OCI-LY1 (cell line): ENCODE data around the gene IRF5.

Source experiments
- H2AFZ ChIP-seq: fragments of 200-600 bp; sonication (generic), shearing (Covaris generic); 2 replicates; pipeline ENCODE4 v1.6.0; 2014; ENCODE audit warnings: antibody characterized with exemption, mild to moderate bottlenecking, low read length
- H3F3A ChIP-seq: fragments of 200-600 bp; sonication (generic), shearing (Covaris generic); 2 replicates; pipeline ENCODE4 v1.6.0; 2014; ENCODE audit warnings: mild to moderate bottlenecking, antibody characterized with exemption, low read length, moderate library complexity; ENCODE audit not compliant: insufficient read depth
- H3K27ac ChIP-seq: fragments of 200-600 bp; sonication (generic); 2 replicates; pipeline ENCODE4 v1.5.1; 2014; ENCODE audit warnings: low read length, mixed run types, mild to moderate bottlenecking, low read depth; ENCODE audit not compliant: poor library complexity, severe bottlenecking
- H3K27me3 ChIP-seq: fragments of 200-600 bp; sonication (generic); 2 replicates; pipeline ENCODE4 v1.6.0; 2014; ENCODE audit warnings: antibody characterized with exemption, mild to moderate bottlenecking, low read length, moderate library complexity; ENCODE audit not compliant: insufficient read depth
- H3K36me3 ChIP-seq: fragments of 200-600 bp; sonication (generic); 2 replicates; pipeline ENCODE4 v1.6.1; 2014; ENCODE audit warnings: mild to moderate bottlenecking, antibody characterized with exemption, low read length, moderate library complexity, mixed read lengths; ENCODE audit not compliant: insufficient read depth
- H3K4me1 ChIP-seq: fragments of 200-600 bp; sonication (generic); 2 replicates; pipeline ENCODE4 v1.5.1; 2014; ENCODE audit warnings: mild to moderate bottlenecking, low read length, moderate library complexity; ENCODE audit not compliant: insufficient read depth, severe bottlenecking
- H3K4me2 ChIP-seq: fragments of 200-600 bp; sonication (generic), shearing (Covaris generic); 2 replicates; pipeline ENCODE4 v1.6.1; 2014; ENCODE audit warnings: low read length
- H3K4me3 ChIP-seq: fragments of 200-600 bp; sonication (generic); 2 replicates; pipeline ENCODE4 v1.5.1; 2014; ENCODE audit warnings: low read length, low read depth, mild to moderate bottlenecking, mixed read lengths; ENCODE audit not compliant: poor library complexity, severe bottlenecking
- H3K79me2 ChIP-seq: fragments of 200-600 bp; shearing (Covaris generic); 2 replicates; pipeline ENCODE4 v1.6.1; 2016; ENCODE audit warnings: mixed run types, low read length, mixed read lengths; ENCODE audit not compliant: insufficient read depth
- H3K9ac ChIP-seq: fragments of 200-600 bp; sonication (generic), shearing (Covaris generic); 2 replicates; pipeline ENCODE4 v1.6.1; 2014; ENCODE audit warnings: mild to moderate bottlenecking, low read length, mixed read lengths
- H3K9me2 ChIP-seq: fragments of 200-600 bp; sonication (generic), shearing (Covaris generic); 2 replicates; pipeline ENCODE4 v1.6.1; 2014; ENCODE audit warnings: low read depth, mild to moderate bottlenecking, low read length, mixed read lengths
- H3K9me3 ChIP-seq: fragments of 200-600 bp; shearing (Covaris generic); 2 replicates; pipeline ENCODE4 v1.6.1; 2014; ENCODE audit warnings: low read length, mixed read lengths
- H4K20me1 ChIP-seq: fragments of 200-600 bp; sonication (generic), shearing (Covaris generic); 2 replicates; pipeline ENCODE4 v1.6.0; 2016; ENCODE audit warnings: mild to moderate bottlenecking, low read length; ENCODE audit not compliant: insufficient read depth
- CTCF ChIP-seq: fragments of 200-600 bp; sonication (generic), shearing (Covaris generic); IDR thresholded peaks from 2 replicates; pipeline ENCODE4 v1.5.1; 2017; ENCODE audit warnings: mild to moderate bottlenecking, antibody characterized with exemption, low read length, moderate library complexity, mixed read lengths
- EZH2 ChIP-seq: fragments of 200-600 bp; sonication (generic), shearing (Covaris generic); IDR thresholded peaks from 2 replicates; pipeline ENCODE4 v1.8.0; 2017; ENCODE audit warnings: borderline replicate concordance, mixed run types, mild to moderate bottlenecking, antibody characterized with exemption, low read length, moderate library complexity, mixed read lengths

The IRF5 gene

GRCh38 chr7:128908750-128909624 lies 28.7 kb upstream of the IRF5 start:
- TF ChIP-seq CTCF (no peak), EZH2 (no peak)
- H3K4me2 ChIP-seq: no peak overlapping the region

GRCh38 chr7:128909625-128910568 lies 27.8 kb upstream of the IRF5 start:
- Histone ChIP-seq H3K4me3 (no peak overlapping the region), H3K27me3 (peaks cover 40% of the 10 kb centered on the region), H3K79me2 (no peaks in the 10 kb centered on the region), H3K27ac (no peak overlapping the region), H3K4me1 (no peaks in the 10 kb centered on the region), H3K9ac (no peak overlapping the region), H3K9me3 (no peaks in the 10 kb centered on the region), H3K9me2 (no peaks in the 10 kb centered on the region), H3K4me2 (no peak overlapping the region), H3K36me3 (no peaks in the 10 kb centered on the region), H4K20me1 (no peaks in the 10 kb centered on the region), H2AFZ (no peak overlapping the region), H3F3A (no peaks in the 10 kb centered on the region)
- TF ChIP-seq EZH2 (no peak), CTCF (no peak)

More at GRCh38 chr7:128908750-128909624, 28.7 kb upstream of the IRF5 start:
- Histone ChIP-seq H3K9me2 (no peaks in the 10 kb centered on the region), H3K27me3 (peaks cover 36% of the 10 kb centered on the region), H3K9ac (no peak overlapping the region), H3K9me3 (no peaks in the 10 kb centered on the region), H4K20me1 (no peaks in the 10 kb centered on the region), H3K4me1 (no peaks in the 10 kb centered on the region), H2AFZ (no peak overlapping the region), H3K4me3 (no peak overlapping the region), H3K27ac (no peak overlapping the region), H3K79me2 (no peaks in the 10 kb centered on the region), H3K36me3 (no peaks in the 10 kb centered on the region), H3F3A (no peaks in the 10 kb centered on the region)

GRCh38 chr7:128910569-128910945 lies 27.2 kb upstream of the IRF5 start, which contains the start of gene KCP:
KCP (minus strand) TSS chr7:128910709; CDS start chr7:128910676, 33 bp downstream.
- no peak within 1 kb of the TSS for H2AFZ ChIP-seq
- H3K9me3 ChIP-seq: no peaks in the 10 kb centered on the region
- no peaks in the 10 kb centered on the region for H3K9me2 ChIP-seq
- H3K79me2 ChIP-seq: no peaks in the 10 kb centered on the region
- H3K36me3 ChIP-seq: no peaks in the 10 kb centered on the region
- H3K4me2 ChIP-seq: no peak within 1 kb of the TSS
- no peaks in the 10 kb centered on the region for H4K20me1 ChIP-seq
- no peak within 1 kb of the TSS for H3K9ac ChIP-seq
- peaks cover 40% of the 10 kb centered on the region for H3K27me3 ChIP-seq
- no peak within 1 kb of the TSS for H3K4me3 ChIP-seq
- no peaks in the 10 kb centered on the region for H3F3A ChIP-seq
- TF ChIP-seq CTCF (no peak), EZH2 (no peak)
- H3K4me1 ChIP-seq: no peaks in the 10 kb centered on the region
- no peak within 1 kb of the TSS for H3K27ac ChIP-seq
